OCI-LY3 (cell line): ENCODE measurements around the gene IFNLR1.

Experiments
- CTCF ChIP-seq: fragments of 200-600, 300-600 bp; sonication (generic); IDR thresholded peaks from 2 replicates; pipeline ENCODE4 v1.5.1; 2014; ENCODE audit warnings: antibody characterized with exemption, low read length, low read depth
- EZH2phosphoT487 ChIP-seq: fragments of 200-600 bp; shearing (Covaris generic); IDR thresholded peaks from 2 replicates; pipeline ENCODE4 v1.6.1; 2018; ENCODE audit warnings: antibody characterized with exemption, mixed run types, low read depth

GRCh38 chr1:24156542-24157260, 30.4 kb downstream of the IFNLR1 start:
- TF ChIP-seq CTCF (no peak), EZH2phosphoT487 (no peak)
